Measurements from ENCODE around the gene PCAT7. TPM values are rescaled to one million over a fixed set of nuclear protein-coding genes. Genes with fewer than 3 reads are reported as not detected.

Gene PCAT7
- total RNA-seq, 4 donors from 2014 or later, result not detected

GRCh38 chr9:94593459-94594345 lies 38.8 kb downstream of the PCAT7 start, which contains the start of gene FBP2:
Gene FBP2 (minus strand): TSS chr9:94593824. CDS start chr9:94593726, 98 bp downstream.
- intact Hi-C loops (cut with DNase I), result no loop called here
- Histone ChIP-seq H3K27ac (no peak within 1 kb of the TSS), H3K27me3 (no peaks in the 10 kb centered on the region), H3K4me1 (no peaks in the 10 kb centered on the region), H3K9me3 (no peaks in the 10 kb centered on the region), H3K4me3 (replicated peaks in 1 of 3) (no peak within 1 kb of the TSS), H3K36me3 (no peaks in the 10 kb centered on the region)
- no peak for DNase-seq
- WGBS, 2 donors, result 72 to 79% methylated on average over 19 to 21 of the region's 21 CpGs
- TF ChIP-seq POLR2A (IDR thresholded peaks at IDR 0.05), result no peak
- TF ChIP-seq CTCF (IDR thresholded peaks at IDR 0.05), result no peak

- Histone ChIP-seq H3K4me3 (replicated peaks in 1 of 3) (no peak overlapping the region), H3K4me1 (no peaks in the 10 kb centered on the region), H3K27me3 (no peaks in the 10 kb centered on the region), H3K9me3 (no peaks in the 10 kb centered on the region), H3K27ac (no peak overlapping the region), H3K36me3 (no peaks in the 10 kb centered on the region)
- intact Hi-C loops (cut with DNase I), result no loop called here
- no peak for TF ChIP-seq POLR2A (IDR thresholded peaks at IDR 0.05)
- TF ChIP-seq CTCF (IDR thresholded peaks at IDR 0.05), result no peak
- WGBS, 2 donors, result 76 to 84% methylated on average over 7 of the region's 7 CpGs
- DNase-seq, result no peak
Measured at GRCh38 chr9:94599102-94599501, 44.2 kb downstream of the PCAT7 start.

GRCh38 chr9:94600258-94600657 lies 45.4 kb downstream of the PCAT7 start:
- no peaks in the 10 kb centered on the region for H3K4me1 ChIP-seq
- TF ChIP-seq POLR2A (IDR thresholded peaks at IDR 0.05), result no peak
- TF ChIP-seq CTCF (IDR thresholded peaks at IDR 0.05), result no peak
- no peaks in the 10 kb centered on the region for H3K27me3 ChIP-seq
- H3K4me3 ChIP-seq (replicated peaks in 1 of 3), result no peak overlapping the region
- WGBS, 2 donors, result 80 to 92% methylated on average over 8 of the region's 8 CpGs
- intact Hi-C loops (cut with DNase I), result no loop called here
- no peak overlapping the region for H3K27ac ChIP-seq
- DNase-seq, result no peak
- H3K9me3 ChIP-seq, result no peaks in the 10 kb centered on the region
- H3K36me3 ChIP-seq, result no peaks in the 10 kb centered on the region

GRCh38 chr9:94600715-94601114 lies 45.8 kb downstream of the PCAT7 start:
- H3K4me3 ChIP-seq (replicated peaks in 1 of 3), result no peak overlapping the region
- no peaks in the 10 kb centered on the region for H3K4me1 ChIP-seq
- H3K9me3 ChIP-seq, result no peaks in the 10 kb centered on the region
- TF ChIP-seq CTCF (IDR thresholded peaks at IDR 0.05) (no peak), POLR2A (IDR thresholded peaks at IDR 0.05) (no peak)
- no peaks in the 10 kb centered on the region for H3K36me3 ChIP-seq
- H3K27ac ChIP-seq, result no peak overlapping the region
- WGBS, 2 donors, result 72 to 73% methylated on average over 10 of the region's 10 CpGs
- DNase-seq, result no peak
- H3K27me3 ChIP-seq, result no peaks in the 10 kb centered on the region
- intact Hi-C loops (cut with DNase I), result no loop called here

- no peaks in the 10 kb centered on the region for H3K9me3 ChIP-seq
- TF ChIP-seq CTCF (IDR thresholded peaks at IDR 0.05), result no peak
- no peak for TF ChIP-seq POLR2A (IDR thresholded peaks at IDR 0.05)
- H3K4me3 ChIP-seq (replicated peaks in 1 of 3), result no peak overlapping the region
- WGBS, 2 donors, result 81 to 90% methylated on average over 6 of the region's 6 CpGs
- no peaks in the 10 kb centered on the region for H3K27me3 ChIP-seq
- intact Hi-C loops (cut with DNase I), result no loop called here
- H3K4me1 ChIP-seq, result no peaks in the 10 kb centered on the region
- DNase-seq, result no peak
- no peaks in the 10 kb centered on the region for H3K36me3 ChIP-seq
- H3K27ac ChIP-seq, result no peak overlapping the region
Measured at GRCh38 chr9:94602666-94603065, 47.8 kb downstream of the PCAT7 start.

Data from thyroid gland (tissue), 4 donors.